Activated CD8-positive, alpha-beta memory T cell treated with anti-CD3 and anti-CD28 coated beads, Interleukin-2, amount 50 U/mL, for 48 hours (primary cell): ENCODE results near the gene PIGM.

Source experiments
- DNase-seq: peaks from one replicate; pipeline ENCODE4 v3.0.0-alpha.2; 2020

PIGM gene

DNA sequence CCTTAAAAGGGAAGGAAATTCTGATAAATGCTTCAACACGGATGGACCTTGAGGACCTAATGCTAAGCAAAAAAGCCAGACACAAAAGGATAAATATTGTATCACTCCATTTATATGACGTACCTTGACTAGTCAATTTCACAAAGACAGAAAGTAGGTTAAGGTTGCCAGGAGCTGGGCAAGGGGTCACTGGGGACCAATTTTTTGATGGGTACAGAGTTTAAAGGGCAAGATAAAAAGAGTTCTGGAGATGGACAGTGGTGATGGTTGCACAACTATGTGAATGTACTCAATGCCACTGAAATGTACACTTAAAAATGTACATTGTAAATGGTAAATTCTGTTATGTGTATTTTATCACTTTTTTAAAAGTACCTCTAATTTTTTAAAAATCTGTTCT, 45.7 kb downstream of the PIGM start:
- no peak for DNase-seq

- no peak for DNase-seq
These were observed 46.3 kb downstream of the PIGM start for GRCh38 chr1:159985473-159985872.

DNA sequence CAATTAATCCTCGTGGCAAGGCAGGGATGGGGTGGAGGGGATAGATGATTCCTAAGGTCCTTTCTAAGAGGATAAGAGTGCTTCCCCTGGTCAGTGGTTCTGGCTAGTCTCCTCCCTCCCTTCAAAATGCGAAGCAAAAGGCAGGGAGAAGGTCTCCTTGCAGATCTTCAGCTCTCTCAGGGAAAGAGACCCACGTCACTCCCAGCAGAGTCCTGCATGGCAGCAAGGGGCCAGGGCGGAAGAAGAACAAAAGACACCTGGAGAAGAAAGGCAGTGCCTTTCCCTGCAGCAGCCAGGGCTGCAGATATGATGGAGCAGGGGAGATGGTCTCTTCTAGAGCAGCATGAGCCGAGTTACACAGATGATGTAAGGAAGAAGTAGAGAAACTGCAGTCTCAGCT, 48.1 kb downstream of the PIGM start:
- DNase-seq, result no peak

DNA sequence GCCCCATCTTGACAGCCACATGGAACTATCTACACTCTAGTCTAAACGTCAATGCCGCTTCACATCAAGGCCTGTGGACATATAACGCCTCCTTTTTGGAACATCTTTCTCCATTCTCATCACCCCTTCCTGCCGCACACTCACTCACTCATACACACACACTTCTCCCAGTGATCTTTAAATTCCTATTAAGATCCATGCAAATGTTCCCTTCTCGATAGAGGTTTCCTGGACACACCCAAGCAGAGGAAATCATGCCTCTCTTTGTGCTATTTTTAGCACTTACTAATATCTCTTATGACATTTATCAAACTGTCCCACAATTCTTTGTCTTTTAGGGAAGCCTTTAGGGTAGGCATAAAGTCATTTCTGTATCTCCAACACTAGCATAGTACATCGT, 49.5 kb downstream of the PIGM start:
- no peak for DNase-seq

- no peak for DNase-seq
These were observed 50.3 kb downstream of the PIGM start for GRCh38 chr1:159981351-159982055.

- DNase-seq, result no peak
These were observed 51.0 kb downstream of the PIGM start for GRCh38 chr1:159980786-159981185.

DNA sequence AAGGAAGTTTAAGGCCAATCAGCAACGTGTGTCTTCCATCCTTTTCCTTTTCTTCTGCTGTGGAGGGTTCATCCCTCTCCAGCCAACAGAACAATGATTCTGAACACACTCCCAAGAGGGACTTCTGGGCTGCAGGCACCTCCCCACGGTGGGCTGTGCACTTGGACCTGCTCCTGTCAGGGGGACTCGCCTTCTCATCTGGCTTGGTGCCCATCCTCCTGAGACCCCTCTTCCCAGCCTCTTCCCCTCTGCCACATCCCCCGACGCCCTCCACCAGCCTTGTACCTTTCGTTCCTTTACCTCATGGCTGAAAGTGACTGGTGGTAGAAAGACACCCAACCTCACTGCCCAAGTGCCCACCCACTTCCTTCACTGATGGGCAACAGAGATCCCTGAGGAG, 51.7 kb downstream of the PIGM start:
- DNase-seq, result no peak

GRCh38 chr1:159979257-159979656, 52.5 kb downstream of the PIGM start:
- no peak for DNase-seq

DNA sequence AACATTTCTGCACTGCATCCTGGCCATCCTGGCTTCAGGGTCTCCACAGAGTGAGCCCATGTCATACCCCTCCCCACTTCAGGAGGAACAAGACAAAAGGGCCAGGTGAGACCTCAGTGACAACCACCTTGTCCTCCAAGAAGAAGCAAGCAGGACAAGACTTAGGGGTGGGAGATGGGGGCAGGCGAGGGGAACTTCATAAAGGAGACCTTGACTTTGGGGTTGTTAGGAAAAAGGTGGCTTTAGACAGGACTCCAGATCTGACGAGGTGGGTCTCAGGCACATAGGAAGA, 53.7 kb downstream of the PIGM start:
- DNase-seq, result no peak

DNA sequence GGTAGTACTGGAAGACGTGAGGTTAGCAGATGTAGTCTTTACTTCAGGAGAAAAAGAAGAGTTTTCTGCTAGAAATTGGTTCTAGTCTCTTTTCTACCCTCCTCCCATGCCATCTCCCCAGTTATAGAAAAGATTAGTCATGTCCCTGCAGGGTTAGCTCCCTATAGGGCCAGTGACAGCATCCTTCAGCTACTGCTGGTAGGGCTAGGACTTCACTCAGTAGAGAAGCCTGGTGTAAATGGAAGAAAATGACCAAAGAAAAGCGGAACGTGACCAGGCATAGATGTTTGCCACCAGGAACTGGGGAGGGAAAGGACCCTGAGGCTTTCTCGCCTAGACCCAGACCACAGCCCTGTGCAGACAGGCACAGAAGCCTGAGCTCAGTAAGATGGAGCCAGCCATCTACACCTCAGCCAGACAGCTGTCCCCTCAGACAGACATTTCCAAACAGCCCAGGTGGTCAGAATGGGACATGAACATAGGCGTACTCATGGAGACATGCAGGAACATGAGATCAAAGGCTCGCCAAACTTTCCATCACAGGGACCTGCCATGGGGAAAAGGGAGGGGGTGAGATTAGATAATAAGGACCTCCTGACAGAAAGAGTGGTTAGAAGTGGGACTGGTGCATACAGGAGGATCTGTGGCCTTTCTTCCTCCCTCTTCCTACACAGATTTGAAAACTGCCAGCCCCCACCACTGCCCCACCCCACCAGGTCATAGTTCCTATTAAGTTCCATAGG, 54.3 kb downstream of the PIGM start:
- DNase-seq, result no peak
